ENCODE measurements around the gene A4GNT. TPM values are rescaled to one million over a fixed set of nuclear protein-coding genes. Genes with fewer than 3 reads are reported as not detected.
A peak's percentile ranks its signal among the peaks of the same experiment; 100 is the strongest.

Gene A4GNT
- total and polyA plus RNA-seq, 2 of the 8 experiments (the other 6 are each of a cell fraction or from before 2014, with no cell fraction given), result not detected

GRCh38 chr3:138154534-138154933, 22.3 kb upstream of the A4GNT start:
- H3K4ac ChIP-seq (replicated peaks; ENCODE audit: insufficient read length, low read depth, low read length), result no peak overlapping the region
- H3K4me3 ChIP-seq (ENCODE audit: extremely low read depth in 1 of 4, insufficient read depth in 2 of 4, low read depth in 3 of 4, low read length in 4 of 4), result no peak overlapping the region
- CTCF ChIA-PET (ENCODE audit: partially characterized antibody), result interaction anchor here (1.1 to 1.2 kb wide), 2 partner anchors 26 to 61 kb away, joined by 3 read pairs; no protein-coding TSS in a partner anchor
- 0 out of 2 replicates have a peak, but pooled peaks have one; percentile 15 for TF ChIP-seq KDM1A (IDR thresholded peaks at IDR 0.05; ENCODE audit: borderline replicate concordance, low read length)

More at GRCh38 chr3:138154534-138154933, 22.3 kb upstream of the A4GNT start:
- Histone ChIP-seq H2BK20ac (ENCODE audit: low read length) (no peak overlapping the region), H4K91ac (replicated peaks; ENCODE audit: insufficient read length, low read length) (no peak overlapping the region), H2BK12ac (ENCODE audit: low read depth, low read length) (no peak overlapping the region), H2BK120ac (replicated peaks; ENCODE audit: low read depth, low read length) (no peak overlapping the region), H4K20me1 (replicated peaks in 1 of 2; ENCODE audit: control insufficient read depth in 1 of 2, insufficient read depth in 2 of 2, low read length in 2 of 2) (no peaks in the 10 kb centered on the region), H3K14ac (ENCODE audit: insufficient read length) (no peak overlapping the region), H3K23me2 (ENCODE audit: low read depth, low read length) (no peaks in the 10 kb centered on the region), H3K9ac (replicated peaks in 1 of 4; ENCODE audit: extremely low read depth in 1 of 4, low read depth in 3 of 4, low read length in 3 of 4) (no peak overlapping the region), H2AK5ac (ENCODE audit: low read depth, low read length) (no peak overlapping the region), H3K27me3 (replicated peaks in 1 of 4; ENCODE audit: control insufficient read depth in 3 of 4, extremely low read depth in 1 of 4, insufficient read depth in 3 of 4, low read length in 3 of 4) (no peaks in the 10 kb centered on the region), H3K79me2 (ENCODE audit: control insufficient read depth in 1 of 2, insufficient read depth in 2 of 2, low read length in 2 of 2) (no peaks in the 10 kb centered on the region), H3K36me3 (ENCODE audit: control insufficient read depth in 2 of 4, insufficient read depth in 4 of 4, low read length in 3 of 4) (no peaks in the 10 kb centered on the region), H3K79me1 (ENCODE audit: low read depth, low read length) (no peaks in the 10 kb centered on the region), H3K18ac (ENCODE audit: extremely low read depth, low read length) (no peak overlapping the region), H3K9me3 (ENCODE audit: insufficient read depth in 2 of 2, low read depth in 1 of 2, low read length in 1 of 2) (no peaks in the 10 kb centered on the region; a peak in 1 of 4 replicates), H3K27ac (ENCODE audit: low read depth, low read length) (no peak overlapping the region), H2BK5ac (ENCODE audit: low read depth, low read length) (no peak overlapping the region), H2BK15ac (ENCODE audit: low read length) (no peak overlapping the region), H4K5ac (ENCODE audit: insufficient read length, low read depth, low read length) (no peak overlapping the region), H3K4me2 (ENCODE audit: insufficient read depth in 1 of 2, low read depth in 2 of 2, low read length in 2 of 2) (no peak overlapping the region), H3K23ac (ENCODE audit: insufficient read length) (no peak overlapping the region), H3K4me1 (replicated peaks in 1 of 4; ENCODE audit: control insufficient read depth in 3 of 4, insufficient read depth in 4 of 4, low read length in 3 of 4) (no peaks in the 10 kb centered on the region), H2AFZ (ENCODE audit: low read length) (no peak overlapping the region), H4K8ac (ENCODE audit: extremely low read depth, insufficient read depth, low read length) (no peak overlapping the region), H3K56ac (replicated peaks; ENCODE audit: insufficient read length, low read depth, low read length) (no peak overlapping the region)
- DNase-seq (ENCODE audit: low read depth in 1 of 2, low spot score in 2 of 2) (no peak), FAIRE-seq (no peak)
- POLR2A ChIA-PET (ENCODE audit: partially characterized antibody), result no interaction called here

Data from H1 (cell line).